GM19324 (cell line): ENCODE measurements around the gene PPFIBP1.
"Not testable (repeated sequence)": the region's sequence is repeated elsewhere in the genome, so short reads cannot be mapped to it uniquely, and the experiment has no call there.

Experiments used
- ATAC-seq: cut with Tn5 transposase; IDR thresholded peaks from one replicate; pipeline ENCODE4 v1.9.1; 2021; ENCODE audit warnings: mild to moderate bottlenecking, moderate library complexity; ENCODE audit not compliant: unreplicated experiment, low FRiP score

The PPFIBP1 gene

GRCh38 chr12:27585739-27586265 lies 61.8 kb downstream of the PPFIBP1 start:
- no peak for ATAC-seq

- ATAC-seq, result not testable (repeated sequence)
Observed at GRCh38 chr12:27588075-27588730, 64.2 kb downstream of the PPFIBP1 start.

- no peak for ATAC-seq
Observed at GRCh38 chr12:27588776-27589175, 64.8 kb downstream of the PPFIBP1 start.

DNA sequence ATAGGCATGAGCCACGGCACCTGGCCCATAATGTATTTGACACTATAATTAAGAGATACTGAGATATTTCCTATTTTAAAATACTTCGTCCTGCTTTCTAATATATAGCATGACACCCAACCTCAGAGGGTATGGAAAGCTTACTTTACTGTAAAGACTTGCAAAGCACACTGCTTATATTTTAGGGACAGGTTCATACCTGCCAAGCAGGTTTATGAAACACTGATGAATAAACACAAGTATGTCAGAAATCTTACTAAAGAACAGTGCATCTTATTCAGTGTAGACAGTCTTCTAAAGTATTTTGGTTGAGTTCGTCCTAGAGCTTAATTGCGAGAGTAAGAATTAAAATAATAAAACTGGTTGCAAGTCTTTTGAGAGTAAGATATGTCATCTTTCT lies 65.4 kb downstream of the PPFIBP1 start:
- ATAC-seq, result no peak

- ATAC-seq, result not testable (repeated sequence)
Observed at GRCh38 chr12:27591698-27592097, 67.7 kb downstream of the PPFIBP1 start.

DNA sequence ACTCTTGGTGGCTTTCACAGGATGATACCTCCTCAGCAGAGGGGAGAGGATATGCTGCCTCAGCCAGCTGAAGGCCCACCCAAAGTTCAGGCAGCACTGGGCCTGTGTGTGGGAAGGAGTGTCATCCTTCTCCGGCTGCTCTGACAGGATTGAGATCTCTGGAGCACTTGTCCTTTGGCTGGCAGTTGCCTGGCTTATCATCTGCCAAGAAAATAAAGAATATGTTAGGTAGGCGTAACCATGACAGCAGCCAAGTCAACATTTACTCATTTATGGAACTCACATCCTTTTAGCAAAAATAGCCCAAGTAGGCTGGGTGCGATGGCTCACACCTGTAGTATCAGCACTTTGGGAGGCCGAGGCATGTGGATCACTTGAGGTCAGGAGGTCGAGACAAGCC lies 68.5 kb downstream of the PPFIBP1 start:
- ATAC-seq, result no peak

DNA sequence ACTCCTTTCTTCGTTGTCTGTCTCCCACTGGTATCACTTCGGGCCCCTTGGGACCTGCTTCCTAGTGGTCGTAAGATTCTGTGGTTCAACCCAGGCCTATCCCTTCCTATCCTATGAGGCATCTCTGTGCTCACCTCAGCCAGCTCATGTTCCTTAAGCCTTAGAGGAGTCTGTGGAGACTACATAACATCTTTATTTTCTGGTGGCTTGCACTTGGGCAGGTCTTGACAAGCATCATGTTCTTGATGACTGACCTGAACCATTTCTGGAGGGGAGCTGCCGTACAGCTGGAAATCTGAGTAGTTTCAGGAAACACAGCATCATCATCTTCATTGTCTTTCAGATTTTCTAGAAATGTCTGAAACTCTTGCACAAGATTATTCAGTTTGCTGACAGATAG lies 69.3 kb downstream of the PPFIBP1 start:
- no peak for ATAC-seq

DNA sequence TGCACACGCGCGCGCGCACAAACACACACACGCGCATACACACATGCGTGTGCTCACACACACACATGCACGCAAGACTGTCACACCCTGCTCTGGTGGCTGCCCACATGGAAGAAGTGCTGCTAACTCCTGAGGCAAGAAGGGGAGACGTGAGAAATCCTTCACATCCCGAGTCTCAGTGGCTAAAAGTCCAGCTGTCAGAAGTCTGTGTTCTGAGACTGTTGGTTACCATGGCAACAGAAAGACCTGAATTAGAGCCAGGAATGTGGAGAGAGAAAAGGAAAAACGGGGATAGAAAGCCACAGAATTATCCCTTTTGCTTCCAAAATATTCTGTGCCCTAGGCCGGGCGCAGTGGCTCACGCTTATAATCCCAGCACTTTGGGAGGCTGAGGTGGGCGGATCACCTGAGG lies 71.2 kb downstream of the PPFIBP1 start:
- no peak for ATAC-seq

- ATAC-seq, result not testable (repeated sequence)
Observed at GRCh38 chr12:27598866-27599265, 74.9 kb downstream of the PPFIBP1 start.

- not testable (repeated sequence) for ATAC-seq
Observed at GRCh38 chr12:27601056-27601828, 77.2 kb downstream of the PPFIBP1 start.

GRCh38 chr12:27602516-27602915 lies 78.5 kb downstream of the PPFIBP1 start:
- ATAC-seq, result no peak

DNA sequence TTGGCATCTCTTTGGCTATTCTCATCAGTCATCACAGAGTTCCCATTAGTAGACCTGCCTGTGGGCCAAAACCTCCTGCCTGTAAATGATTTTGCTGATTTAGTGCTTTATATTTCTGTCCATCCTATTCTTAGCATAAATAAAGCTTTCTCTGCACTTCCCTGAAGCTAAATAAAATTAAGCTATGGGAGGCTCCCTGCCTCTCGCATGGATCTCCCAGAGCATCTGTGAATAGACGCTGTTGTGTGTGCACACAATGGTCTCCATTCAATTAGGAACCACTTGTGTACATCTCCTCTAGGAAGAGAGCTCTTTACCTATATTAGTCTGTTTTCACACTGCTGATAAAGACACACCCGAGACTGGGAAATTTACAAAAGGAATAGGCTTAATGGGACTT lies 80.4 kb downstream of the PPFIBP1 start:
- no peak for ATAC-seq

DNA sequence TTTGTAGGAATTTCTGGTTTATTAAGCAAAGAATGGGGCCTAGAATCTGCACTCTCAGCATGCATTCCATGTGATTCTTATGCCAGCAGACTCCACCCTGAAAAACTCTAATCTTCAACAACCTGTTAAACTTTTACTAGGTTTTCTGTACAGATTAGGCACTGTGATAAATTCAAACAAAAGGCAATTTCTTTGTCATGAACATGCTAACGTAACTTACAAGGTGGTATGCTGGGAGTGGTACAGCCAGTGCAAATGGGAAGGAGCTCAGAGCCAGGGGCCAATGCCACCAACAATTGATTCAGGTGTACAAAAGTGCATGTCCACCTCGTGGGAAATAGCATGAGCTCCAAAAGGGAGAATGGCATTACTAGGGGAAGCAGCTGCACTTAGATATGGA lies 83.0 kb downstream of the PPFIBP1 start:
- ATAC-seq, result no peak

DNA sequence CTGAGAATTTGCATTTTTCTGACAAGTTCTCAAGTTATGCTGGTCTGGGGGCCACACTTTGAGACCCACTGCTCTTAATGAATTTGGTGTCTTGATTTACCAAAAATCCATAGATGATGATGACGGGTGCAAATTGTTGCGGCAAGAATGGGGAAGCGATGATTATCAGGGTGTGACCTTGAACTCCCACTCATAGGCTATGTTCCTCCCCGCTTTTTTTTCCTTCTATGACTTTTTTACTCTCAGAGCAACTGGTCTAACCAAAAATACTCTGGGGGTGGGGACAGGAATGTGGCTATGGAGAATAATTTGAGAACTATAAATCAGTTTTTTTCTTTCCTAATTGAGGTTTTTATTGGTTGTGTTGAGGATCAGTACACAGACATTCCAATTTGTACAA lies 83.6 kb downstream of the PPFIBP1 start:
- ATAC-seq, result no peak

- ATAC-seq, result no peak
Observed at GRCh38 chr12:27608890-27609289, 84.9 kb downstream of the PPFIBP1 start.

DNA sequence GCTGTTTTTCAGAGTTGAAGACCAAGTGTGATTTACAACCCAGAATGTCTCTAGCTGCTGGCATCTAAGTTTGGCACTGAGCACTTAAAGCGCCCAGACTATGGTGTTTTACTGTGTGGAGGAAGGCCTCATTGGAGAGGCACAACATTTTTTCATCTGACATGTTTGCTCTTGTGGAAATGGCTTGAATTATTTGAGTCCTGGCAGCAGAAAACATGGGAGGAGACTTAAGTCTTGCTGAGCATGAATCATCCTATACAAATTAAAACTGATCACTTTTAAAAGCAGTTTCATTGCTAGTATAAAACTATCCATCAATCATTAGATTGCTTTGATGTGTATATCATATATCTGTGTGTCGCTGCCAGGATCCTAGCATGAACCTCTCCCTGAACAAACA lies 86.4 kb downstream of the PPFIBP1 start:
- no peak for ATAC-seq

DNA sequence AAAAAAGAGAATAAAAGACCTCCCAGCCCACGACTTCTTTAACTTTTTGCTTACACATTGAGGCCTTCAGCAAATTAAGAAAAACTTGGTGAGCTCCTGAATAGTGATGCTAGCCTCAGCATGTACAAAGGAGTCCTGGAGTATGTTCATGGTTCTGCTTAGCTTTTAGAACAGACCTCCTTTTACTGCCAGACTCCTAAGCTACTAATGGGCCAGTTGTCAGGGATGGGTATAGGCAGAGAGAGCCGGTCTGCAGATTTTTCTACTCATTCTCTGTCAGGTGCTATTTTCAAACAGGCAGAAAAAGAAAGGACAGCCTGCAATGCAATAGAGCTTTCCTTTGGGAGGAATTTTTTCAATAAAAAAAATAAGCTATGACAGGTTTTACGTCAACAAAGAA lies 90.4 kb downstream of the PPFIBP1 start:
- no peak for ATAC-seq

DNA sequence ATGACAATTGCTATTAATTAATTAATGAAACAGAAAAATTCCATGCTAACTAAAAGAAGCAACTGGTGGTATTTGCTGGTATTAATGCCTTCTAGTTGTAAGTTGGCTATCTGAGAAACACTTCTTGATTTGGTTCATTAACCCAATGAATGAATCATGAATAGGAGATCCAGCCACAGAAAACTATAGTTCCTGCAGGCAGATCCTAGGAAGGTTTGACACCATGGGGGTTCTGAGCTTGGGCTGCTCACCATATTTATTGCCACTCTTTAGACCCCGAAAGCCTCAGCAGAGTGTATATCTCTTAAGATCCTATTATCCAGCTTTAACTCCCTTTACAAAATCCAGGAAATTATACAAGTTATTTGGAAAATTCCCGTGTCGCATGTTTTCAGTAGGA lies 90.9 kb downstream of the PPFIBP1 start:
- no peak for ATAC-seq

GRCh38 chr12:27615331-27615891 lies 91.4 kb downstream of the PPFIBP1 start:
- ATAC-seq, result no peak

DNA sequence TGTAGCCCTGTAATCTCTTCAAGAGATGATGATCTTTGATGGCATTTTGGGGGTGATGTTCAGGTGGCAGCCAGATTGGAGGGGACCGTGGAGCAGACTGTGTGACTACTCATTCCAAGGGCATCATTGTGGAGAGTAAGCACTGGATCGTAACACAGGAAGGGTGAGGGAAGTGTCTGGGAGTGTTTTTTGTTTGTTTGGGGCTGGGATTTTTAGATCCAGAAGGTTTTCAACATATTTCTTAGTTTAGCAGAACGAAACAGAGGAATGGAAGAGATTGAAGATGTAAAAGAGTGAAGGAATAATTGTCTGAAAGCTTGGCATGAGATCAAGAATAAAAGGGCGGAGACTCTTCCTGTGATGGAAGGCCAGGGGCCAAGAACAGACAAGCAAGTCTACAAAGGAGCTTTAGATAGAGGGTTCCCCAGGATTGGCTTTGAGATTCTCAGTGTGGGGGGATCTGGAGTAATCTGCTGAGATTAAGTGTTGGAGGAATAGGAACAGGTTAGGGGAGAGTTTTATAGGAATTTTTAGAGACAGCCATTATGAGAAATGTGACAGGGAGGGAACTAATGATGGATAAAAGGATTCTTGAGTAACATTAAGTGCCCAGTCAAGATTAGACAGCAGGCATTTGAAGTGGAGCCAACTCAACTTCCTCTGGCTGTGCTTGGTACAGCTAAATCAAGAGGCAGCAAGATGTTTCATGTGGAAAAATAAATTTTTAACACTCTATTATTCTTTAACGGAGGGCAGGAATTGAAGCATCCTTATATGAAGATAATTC lies 92.5 kb downstream of the PPFIBP1 start:
- ATAC-seq, result no peak

GRCh38 chr12:27618836-27619235 lies 94.8 kb downstream of the PPFIBP1 start:
- ATAC-seq, result no peak
